Peyer's patch (tissue), 4 donors: ENCODE results near the gene GALNT2.

Experiments
- CTCF ChIP-seq, 6 experiments: fragments of 450-650 bp in 4 of 6; fragments of 200-600 bp in 2 of 6; sonication (generic) in 1 of 6; IDR thresholded peaks; one replicate each; pipeline ENCODE4 v1.5.1; 2017 to 2019; ENCODE audit warnings: antibody characterized with exemption in 6 of 6, mild to moderate bottlenecking in 3 of 6, moderate library complexity in 1 of 6
- POLR2A ChIP-seq, 2 donors: fragments of 450-650 bp; IDR thresholded peaks; one replicate each; pipeline ENCODE4 v1.5.1; 2017; ENCODE audit warnings: antibody characterized with exemption in 2 of 2, mild to moderate bottlenecking in 2 of 2, moderate library complexity in 2 of 2

GRCh38 chr1:230100932-230101331 is 33.9 kb downstream of the GALNT2 start:
- no peak for TF ChIP-seq CTCF (IDR thresholded peaks at IDR 0.05)
- no peak for TF ChIP-seq POLR2A (IDR thresholded peaks at IDR 0.05)
